SK-N-MC (cell line): ENCODE results near the gene SCNN1B.

Experiments
- EZH2 ChIP-seq: fragments of 200-600 bp; sonication (generic); IDR thresholded peaks from one replicate; pipeline ENCODE4 v1.6.1; 2017; ENCODE audit warnings: antibody characterized with exemption
- POLR2AphosphoS5 ChIP-seq: IDR thresholded peaks from 2 replicates; pipeline ENCODE4 v1.6.1; 2012; ENCODE audit warnings: mild to moderate bottlenecking, low read depth, low read length, borderline replicate concordance

DNA sequence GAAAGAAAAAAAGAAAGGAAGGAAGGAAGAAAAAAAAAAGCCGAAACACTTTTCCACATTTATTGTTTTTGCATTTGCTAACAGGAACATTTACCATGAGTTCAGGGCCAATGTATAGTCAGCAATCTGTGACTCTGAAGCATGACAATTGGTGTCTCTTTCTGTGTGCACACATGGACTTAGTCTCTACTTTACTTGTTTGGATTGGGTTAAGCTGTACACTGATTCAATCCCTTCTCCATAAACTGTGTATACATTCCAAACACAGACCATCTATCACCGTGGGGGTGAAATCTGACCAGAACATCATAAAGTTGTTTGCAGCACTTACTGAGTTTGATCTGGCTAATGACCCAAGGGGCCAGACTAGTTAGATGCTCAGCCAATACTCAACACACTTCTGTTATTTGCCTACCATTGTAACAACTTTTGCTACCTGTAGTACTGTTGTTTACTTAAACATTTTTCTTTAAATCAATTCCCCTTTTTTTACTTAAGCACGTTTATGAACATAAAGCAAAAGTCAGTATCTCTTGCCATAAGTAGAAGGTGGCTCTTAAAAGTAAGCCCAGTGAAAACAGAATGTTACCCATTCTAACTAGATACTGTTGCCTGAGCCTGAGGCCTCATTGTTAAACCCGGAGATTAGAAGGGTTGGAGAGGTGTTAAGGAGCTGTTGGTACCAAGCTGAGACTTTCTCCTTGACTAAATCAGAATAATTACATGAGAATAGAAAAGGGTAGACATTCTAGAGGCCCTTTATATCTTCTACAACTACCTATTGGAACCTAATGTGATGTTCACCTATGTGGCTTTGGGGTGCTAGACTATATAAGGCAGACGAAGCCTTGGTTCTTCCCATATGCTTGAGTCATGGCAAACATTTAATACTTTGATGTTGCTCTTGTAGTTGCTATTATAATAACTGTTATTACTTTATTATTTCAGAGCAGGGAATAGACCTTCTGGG, 41.8 kb downstream of the SCNN1B start:
- TF ChIP-seq EZH2 (no peak), POLR2AphosphoS5 (no peak)
